HepG2 (cell line): ENCODE results near the gene PCDHGA1. TPM values are rescaled to one million over a fixed set of nuclear protein-coding genes. Genes with fewer than 3 reads are reported as not detected.

Source experiments
- FOSL1 ChIP-seq: sonication (generic); formaldehyde crosslinking; IDR thresholded peaks from 2 replicates; pipeline ENCODE4 v1.9.0; 2021; ENCODE audit warnings: missing genetic modification reagents, borderline replicate concordance
- FOXP1 ChIP-seq, 2 experiments: fragments of 450-650 bp in 1 of 2; IDR thresholded peaks; 2 replicates each; pipeline ENCODE4 v1.6.1; 2017 to 2018; ENCODE audit warnings: antibody characterized with exemption in 1 of 2
- HOXA7 ChIP-seq: sonication (generic); formaldehyde crosslinking; IDR thresholded peaks from 2 replicates; pipeline ENCODE4 v1.8.1; 2022; ENCODE audit warnings: mild to moderate bottlenecking, missing genetic modification reagents, moderate library complexity
- MED1 ChIP-seq: sonication (generic); formaldehyde crosslinking; IDR thresholded peaks from 2 replicates; pipeline ENCODE4 v1.4.0; 2020; ENCODE audit warnings: missing genetic modification reagents
- PHB2 ChIP-seq: fragments of 450-650 bp; IDR thresholded peaks from 2 replicates; pipeline ENCODE4 v1.6.1; 2018; ENCODE audit not compliant: partially characterized antibody
- RAD51 ChIP-seq: fragments of 450-650 bp; IDR thresholded peaks from 2 replicates; pipeline ENCODE4 v1.6.1; 2016; ENCODE audit warnings: borderline replicate concordance
- RBM22 ChIP-seq: fragments of 200-400 bp; formaldehyde crosslinking; optimal IDR thresholded peaks from 2 replicates; pipeline ENCODE3; 2017; ENCODE audit warnings: mild to moderate bottlenecking, low read length, moderate library complexity
- SCMH1 ChIP-seq: sonication (generic); formaldehyde crosslinking; IDR thresholded peaks from 2 replicates; pipeline ENCODE4 v1.9.0; 2021; ENCODE audit warnings: missing genetic modification reagents, mild to moderate bottlenecking, borderline replicate concordance
- SIX1 ChIP-seq: sonication (generic); formaldehyde crosslinking; IDR thresholded peaks from 2 replicates; pipeline ENCODE4 v1.4.0; 2020; ENCODE audit warnings: missing genetic modification reagents, borderline replicate concordance
- SOX13 ChIP-seq, 3 experiments: fragments of 450-650 bp in 1 of 3; sonication (generic) in 1 of 3; formaldehyde crosslinking in 1 of 3; IDR thresholded peaks in 2 of 3; conservative IDR thresholded peaks in 1 of 3; 2 replicates each; pipeline versions ENCODE4 v1.5.0 to v1.6.1; 2016 to 2020; ENCODE audit warnings: antibody characterized with exemption in 1 of 3, mild to moderate bottlenecking in 1 of 3, missing compliant biosample characterization in 1 of 3, missing genetic modification reagents in 1 of 3, moderate library complexity in 1 of 3
- SP1 ChIP-seq, 2 experiments: fragments of 450-650 bp in 1 of 2; sonication (generic) in 1 of 2; formaldehyde crosslinking in 1 of 2; IDR thresholded peaks; 2 replicates each; pipeline versions ENCODE4 v1.4.0 to v1.6.1; 2016 to 2020; ENCODE audit warnings: missing genetic modification reagents in 1 of 2
- polyA plus RNA-seq, 8 experiments: library from polyadenylated mRNA; depleted of rRNA in 3 of 8; stranded (reverse) in 7 of 8; unstranded in 1 of 8; fragments of >200 nt; fragmentation: Illumina TruSeq in 4 of 8; extraction: Trizol in 4 of 8; gene quantifications; 2 replicates each; pipeline versions ENCODE4 v1.2.1 to v1.2.3, GENCODE V29; 2011 to 2016; ENCODE audit warnings: low read depth in 4 of 8, missing spikeins in 1 of 8, mixed read lengths in 1 of 8; ENCODE audit not compliant: insufficient read depth in 1 of 8
- total RNA-seq, 5 experiments: library from RNA; depleted of rRNA; stranded (reverse); fragments of >200 nt; fragmentation: Illumina TruSeq; extraction: Trizol; gene quantifications; 2 replicates each; pipeline ENCODE4 v1.2.3, GENCODE V29; 2016; ENCODE audit warnings: low read depth in 1 of 5
- TF ChIP-seq, protein P1 (sequence below): sonication (generic); formaldehyde crosslinking; IDR thresholded peaks from 2 replicates; pipeline ENCODE4 v1.4.0; 2020; ENCODE audit warnings: mild to moderate bottlenecking, low read depth, missing genetic modification reagents
- TF ChIP-seq, protein P2 (sequence below), 2 experiments: sonication (generic) in 1 of 2; formaldehyde crosslinking in 1 of 2; IDR thresholded peaks; 2 replicates each; pipeline versions ENCODE4 v1.4.0 to v1.6.1; 2018 to 2020; ENCODE audit warnings: missing genetic modification reagents in 2 of 2, borderline replicate concordance in 1 of 2, low read depth in 1 of 2, mild to moderate bottlenecking in 1 of 2, missing biosample characterization in 1 of 2
- TF ChIP-seq, protein P3 (sequence below): sonication (generic); formaldehyde crosslinking; IDR thresholded peaks from 2 replicates; pipeline ENCODE4 v1.4.0; 2020; ENCODE audit warnings: mild to moderate bottlenecking, missing genetic modification reagents
- TF ChIP-seq, protein P4 (sequence below): IDR thresholded peaks from 2 replicates; pipeline ENCODE4 v1.6.1; 2012; ENCODE audit warnings: low read depth, low read length, improper control_type of control experiment
- TF ChIP-seq, protein P5 (sequence below): sonication (generic); formaldehyde crosslinking; conservative IDR thresholded peaks from 2 replicates; pipeline ENCODE4 v1.8.1; 2023; ENCODE audit warnings: missing genetic modification reagents
- TF ChIP-seq, protein P6 (sequence below), 2 experiments: sonication (generic) in 1 of 2; formaldehyde crosslinking in 1 of 2; IDR thresholded peaks; 2 replicates each; pipeline versions ENCODE4 v1.5.1 to v1.6.1; 2011 to 2020; ENCODE audit warnings: borderline replicate concordance in 1 of 2, low read depth in 1 of 2, low read length in 1 of 2, mild to moderate bottlenecking in 1 of 2, missing genetic modification reagents in 1 of 2, moderate library complexity in 1 of 2

The PCDHGA1 gene
- total and polyA plus RNA-seq, 2 of the 13 experiments (the other 11 are each of a cell fraction or from before 2014, with no cell fraction given) = 0.31 to 0.40 TPM

DNA sequence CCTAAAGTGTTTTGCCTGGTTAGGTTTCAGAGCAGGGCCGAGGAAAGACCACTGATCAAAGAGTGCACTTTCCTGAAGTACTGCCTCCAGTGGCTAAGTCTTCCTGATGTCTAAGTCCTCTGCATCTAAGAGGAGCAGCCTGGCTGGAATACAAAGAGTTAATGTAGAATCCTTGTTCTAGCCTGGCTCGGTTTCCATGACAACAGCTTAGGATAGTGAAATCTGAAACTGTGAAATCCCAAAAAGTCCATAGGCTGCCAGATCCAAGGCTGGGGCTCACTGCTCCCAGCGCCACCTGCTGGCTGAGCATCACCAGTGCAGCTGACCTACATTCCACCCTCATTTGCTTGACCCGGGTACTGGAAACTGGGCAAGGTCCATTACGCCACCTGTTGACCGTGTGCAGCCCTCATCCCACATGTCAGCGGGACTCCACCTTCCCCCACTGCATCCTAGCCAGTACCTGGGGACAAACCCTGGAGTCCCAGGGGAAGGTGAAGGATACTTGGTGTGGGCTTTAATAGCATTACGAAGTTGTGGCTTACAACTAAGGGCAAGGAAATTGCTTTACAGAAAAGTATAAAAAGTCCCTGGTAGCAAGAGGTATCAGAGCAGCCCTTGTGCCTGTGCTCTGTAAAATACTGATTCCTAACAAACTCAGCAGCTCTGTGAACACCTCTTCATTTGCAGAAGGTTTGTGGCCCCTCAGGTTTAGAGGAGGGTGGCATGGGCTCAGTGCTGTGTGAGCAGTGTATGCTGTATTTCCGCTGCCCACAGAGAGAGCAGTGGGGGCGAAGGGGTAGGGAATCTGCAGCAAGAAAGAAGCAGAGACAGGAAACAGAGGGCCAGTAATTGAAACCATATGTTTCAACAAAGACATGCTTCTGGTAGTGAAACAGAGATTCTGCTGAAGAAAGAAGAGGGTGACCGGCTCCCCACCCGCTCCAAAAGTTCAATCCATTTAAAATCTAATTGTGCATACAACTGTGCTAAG is 194.6 kb downstream of the PCDHGA1 start (continued):
- TF ChIP-seq, protein P1, sequence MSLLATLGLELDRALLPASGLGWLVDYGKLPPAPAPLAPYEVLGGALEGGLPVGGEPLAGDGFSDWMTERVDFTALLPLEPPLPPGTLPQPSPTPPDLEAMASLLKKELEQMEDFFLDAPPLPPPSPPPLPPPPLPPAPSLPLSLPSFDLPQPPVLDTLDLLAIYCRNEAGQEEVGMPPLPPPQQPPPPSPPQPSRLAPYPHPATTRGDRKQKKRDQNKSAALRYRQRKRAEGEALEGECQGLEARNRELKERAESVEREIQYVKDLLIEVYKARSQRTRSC (CRISPR knock-in tag) = no peak
- TF ChIP-seq SP1 (IDR thresholded peaks at IDR 0.05) (no peak), SP1 (CRISPR knock-in tag; IDR thresholded peaks at IDR 0.05) (0 out of 2 replicates have a peak, but pooled peaks have one; percentile 40), RBM22 (peak; percentile 79), SOX13 (IDR thresholded peaks at IDR 0.05) (no peak), SOX13 (CRISPR knock-in tag; conservative IDR thresholded peaks at IDR 0.05 in 1 of 2, IDR thresholded peaks at IDR 0.05 in 1 of 2) (peak in 1 of 2 experiments; percentile 56; a peak in 2 of 4 replicates), PHB2 (no peak), FOSL1 (CRISPR knock-in tag) (no peak), FOXP1 (IDR thresholded peaks at IDR 0.05) (no peak), FOXP1 (CRISPR knock-in tag; IDR thresholded peaks at IDR 0.05) (0 out of 2 replicates have a peak, but pooled peaks have one; percentile 34), HOXA7 (CRISPR knock-in tag) (no peak), RAD51 (no peak), SCMH1 (no peak), SIX1 (CRISPR knock-in tag) (peak; percentile 88), MED1 (no peak)
- TF ChIP-seq, protein P2, sequence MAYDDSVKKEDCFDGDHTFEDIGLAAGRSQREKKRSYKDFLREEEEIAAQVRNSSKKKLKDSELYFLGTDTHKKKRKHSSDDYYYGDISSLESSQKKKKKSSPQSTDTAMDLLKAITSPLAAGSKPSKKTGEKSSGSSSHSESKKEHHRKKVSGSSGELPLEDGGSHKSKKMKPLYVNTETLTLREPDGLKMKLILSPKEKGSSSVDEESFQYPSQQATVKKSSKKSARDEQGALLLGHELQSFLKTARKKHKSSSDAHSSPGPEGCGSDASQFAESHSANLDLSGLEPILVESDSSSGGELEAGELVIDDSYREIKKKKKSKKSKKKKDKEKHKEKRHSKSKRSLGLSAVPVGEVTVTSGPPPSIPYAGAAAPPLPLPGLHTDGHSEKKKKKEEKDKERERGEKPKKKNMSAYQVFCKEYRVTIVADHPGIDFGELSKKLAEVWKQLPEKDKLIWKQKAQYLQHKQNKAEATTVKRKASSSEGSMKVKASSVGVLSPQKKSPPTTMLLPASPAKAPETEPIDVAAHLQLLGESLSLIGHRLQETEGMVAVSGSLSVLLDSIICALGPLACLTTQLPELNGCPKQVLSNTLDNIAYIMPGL (CRISPR knock-in tag; IDR thresholded peaks at IDR 0.05; ENCODE audit: borderline replicate concordance in 1 of 2, low read depth in 1 of 2) = peak; percentile 85 to 92
- TF ChIP-seq, protein P3, sequence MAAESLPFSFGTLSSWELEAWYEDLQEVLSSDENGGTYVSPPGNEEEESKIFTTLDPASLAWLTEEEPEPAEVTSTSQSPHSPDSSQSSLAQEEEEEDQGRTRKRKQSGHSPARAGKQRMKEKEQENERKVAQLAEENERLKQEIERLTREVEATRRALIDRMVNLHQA (CRISPR knock-in tag) = no peak
- TF ChIP-seq, protein P4, sequence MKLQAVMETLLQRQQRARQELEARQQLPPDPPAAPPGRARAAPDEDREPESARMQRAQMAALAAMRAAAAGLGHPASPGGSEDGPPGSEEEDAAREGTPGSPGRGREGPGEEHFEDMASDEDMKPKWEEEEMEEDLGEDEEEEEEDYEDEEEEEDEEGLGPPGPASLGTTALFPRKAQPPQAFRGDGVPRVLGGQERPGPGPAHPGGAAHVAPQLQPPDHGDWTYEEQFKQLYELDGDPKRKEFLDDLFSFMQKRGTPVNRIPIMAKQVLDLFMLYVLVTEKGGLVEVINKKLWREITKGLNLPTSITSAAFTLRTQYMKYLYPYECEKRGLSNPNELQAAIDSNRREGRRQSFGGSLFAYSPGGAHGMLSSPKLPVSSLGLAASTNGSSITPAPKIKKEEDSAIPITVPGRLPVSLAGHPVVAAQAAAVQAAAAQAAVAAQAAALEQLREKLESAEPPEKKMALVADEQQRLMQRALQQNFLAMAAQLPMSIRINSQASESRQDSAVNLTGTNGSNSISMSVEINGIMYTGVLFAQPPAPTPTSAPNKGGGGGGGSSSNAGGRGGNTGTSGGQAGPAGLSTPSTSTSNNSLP = peak; percentile 51; the same call in 1 of the 2 replicates
- TF ChIP-seq, protein P5, sequence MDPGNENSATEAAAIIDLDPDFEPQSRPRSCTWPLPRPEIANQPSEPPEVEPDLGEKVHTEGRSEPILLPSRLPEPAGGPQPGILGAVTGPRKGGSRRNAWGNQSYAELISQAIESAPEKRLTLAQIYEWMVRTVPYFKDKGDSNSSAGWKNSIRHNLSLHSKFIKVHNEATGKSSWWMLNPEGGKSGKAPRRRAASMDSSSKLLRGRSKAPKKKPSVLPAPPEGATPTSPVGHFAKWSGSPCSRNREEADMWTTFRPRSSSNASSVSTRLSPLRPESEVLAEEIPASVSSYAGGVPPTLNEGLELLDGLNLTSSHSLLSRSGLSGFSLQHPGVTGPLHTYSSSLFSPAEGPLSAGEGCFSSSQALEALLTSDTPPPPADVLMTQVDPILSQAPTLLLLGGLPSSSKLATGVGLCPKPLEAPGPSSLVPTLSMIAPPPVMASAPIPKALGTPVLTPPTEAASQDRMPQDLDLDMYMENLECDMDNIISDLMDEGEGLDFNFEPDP (CRISPR knock-in tag) = no peak
- TF ChIP-seq, protein P6, sequence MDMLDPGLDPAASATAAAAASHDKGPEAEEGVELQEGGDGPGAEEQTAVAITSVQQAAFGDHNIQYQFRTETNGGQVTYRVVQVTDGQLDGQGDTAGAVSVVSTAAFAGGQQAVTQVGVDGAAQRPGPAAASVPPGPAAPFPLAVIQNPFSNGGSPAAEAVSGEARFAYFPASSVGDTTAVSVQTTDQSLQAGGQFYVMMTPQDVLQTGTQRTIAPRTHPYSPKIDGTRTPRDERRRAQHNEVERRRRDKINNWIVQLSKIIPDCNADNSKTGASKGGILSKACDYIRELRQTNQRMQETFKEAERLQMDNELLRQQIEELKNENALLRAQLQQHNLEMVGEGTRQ (IDR thresholded peaks at IDR 0.05; ENCODE audit: low read depth, low read length) = no peak
- TF ChIP-seq, protein P6 (CRISPR knock-in tag; IDR thresholded peaks at IDR 0.05; ENCODE audit: borderline replicate concordance) = no peak
